Measurements from ENCODE around the gene GJA10.

GRCh38 chr6:89858041-89858440 is 36.2 kb upstream of the GJA10 start:
- TF ChIP-seq EZH2 (IDR thresholded peaks at IDR 0.05; ENCODE audit: insufficient read depth, poor library complexity, severe bottlenecking) (no peak), EZH2phosphoT487 (IDR thresholded peaks at IDR 0.05; ENCODE audit: insufficient read depth, low read depth) (no peak)

All from GM23248 (cell line).